HG03571 (cell line): ENCODE data around the gene CCDC91.
"Not testable (repeated sequence)": the region's sequence is repeated elsewhere in the genome, so short reads cannot be mapped to it uniquely, and the experiment has no call there.

Experiments used
- ATAC-seq: cut with Tn5 transposase; IDR thresholded peaks from one replicate; pipeline ENCODE4 v1.9.1; 2021; ENCODE audit not compliant: unreplicated experiment

CCDC91 gene

DNA sequence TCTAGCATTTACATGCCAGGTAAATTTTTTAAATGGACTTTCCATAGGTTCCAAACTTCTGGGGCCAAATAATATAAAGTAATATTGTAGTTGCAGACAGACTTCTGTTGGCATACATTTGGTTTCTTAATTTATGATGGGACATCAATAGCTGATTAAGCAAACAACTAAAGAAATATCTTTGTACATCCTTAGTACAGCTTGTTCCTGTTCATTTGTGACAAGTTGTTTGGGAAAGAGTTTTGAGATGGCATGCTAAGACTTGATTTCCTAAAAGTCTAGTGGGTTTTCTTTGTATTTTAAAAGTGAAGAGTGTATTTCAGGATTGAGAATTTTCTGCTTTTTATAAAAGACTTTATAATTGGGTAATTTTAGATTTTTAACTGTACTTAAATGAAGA, 41.0 kb downstream of the CCDC91 start:
- ATAC-seq, result no peak

DNA sequence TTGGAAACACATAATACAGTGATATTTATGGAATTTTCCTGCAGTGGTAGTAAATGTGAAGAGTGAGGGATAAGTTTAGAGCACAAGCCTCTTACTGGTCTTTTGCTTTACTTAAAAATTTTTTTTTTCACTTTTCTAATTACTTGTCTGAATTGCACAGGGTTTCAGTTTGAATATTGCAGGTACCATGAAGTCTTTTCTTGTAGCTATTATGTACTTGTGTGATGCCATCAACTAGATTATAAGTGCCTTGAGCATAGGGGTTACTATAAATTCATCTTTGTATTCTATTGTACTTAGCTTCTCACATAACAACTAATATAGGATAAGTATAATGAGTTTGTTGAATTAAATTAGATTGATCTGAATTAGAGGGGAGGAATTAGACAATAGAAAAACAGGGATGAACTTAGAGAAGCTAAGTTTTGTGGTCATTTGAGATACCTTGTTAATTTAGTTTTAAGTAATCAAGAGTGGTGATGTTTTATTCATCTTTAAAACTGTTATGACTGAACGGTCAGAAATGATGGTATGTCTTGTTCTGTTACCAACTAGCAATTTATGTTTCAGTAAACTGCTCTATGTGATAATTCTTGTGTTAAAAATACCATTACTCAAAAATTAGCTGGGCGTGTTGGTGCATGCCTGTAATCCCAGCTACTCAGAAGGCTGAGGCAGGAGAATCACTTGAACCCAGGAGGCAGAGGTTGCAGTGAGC, 42.1 kb downstream of the CCDC91 start:
- ATAC-seq, result no peak

DNA sequence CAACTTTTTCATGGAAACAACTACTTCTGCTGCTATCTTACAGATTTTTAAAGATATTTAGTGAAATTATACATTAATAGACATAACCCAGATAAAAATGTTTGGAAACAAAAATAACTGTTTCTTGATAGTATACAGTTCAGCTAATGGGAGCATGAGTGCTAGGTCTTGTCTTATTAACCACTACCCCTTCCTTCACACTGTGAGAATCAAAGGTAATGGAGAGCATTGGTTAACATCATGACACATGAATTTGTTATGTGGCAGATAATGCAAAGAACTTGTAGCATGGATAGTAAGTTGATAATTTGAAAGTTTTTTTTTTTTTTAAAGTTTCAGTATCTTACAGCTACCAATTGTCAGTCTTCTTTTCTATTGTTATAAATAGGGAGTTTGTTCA, 44.2 kb downstream of the CCDC91 start:
- ATAC-seq, result no peak

GRCh38 chr12:28235015-28235414, 44.8 kb downstream of the CCDC91 start:
- no peak for ATAC-seq

DNA sequence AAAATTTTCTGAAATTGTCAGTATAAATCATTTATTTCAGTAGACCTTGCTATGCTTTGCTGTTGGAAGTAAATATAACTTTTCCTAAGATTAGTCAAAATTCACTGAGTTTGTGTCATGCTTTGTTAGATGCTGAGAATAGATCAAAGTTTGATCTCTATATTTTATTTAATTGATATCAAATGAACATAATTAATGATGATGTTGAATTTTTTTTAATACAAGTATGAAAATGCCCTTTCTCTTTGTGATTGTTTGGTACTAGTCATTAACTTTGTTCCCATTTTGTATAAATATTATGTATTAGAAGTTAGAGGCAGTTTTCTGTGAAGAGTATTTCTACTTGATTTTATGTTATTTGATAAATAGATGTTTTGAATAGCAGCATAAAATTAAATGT, 45.7 kb downstream of the CCDC91 start:
- no peak for ATAC-seq

DNA sequence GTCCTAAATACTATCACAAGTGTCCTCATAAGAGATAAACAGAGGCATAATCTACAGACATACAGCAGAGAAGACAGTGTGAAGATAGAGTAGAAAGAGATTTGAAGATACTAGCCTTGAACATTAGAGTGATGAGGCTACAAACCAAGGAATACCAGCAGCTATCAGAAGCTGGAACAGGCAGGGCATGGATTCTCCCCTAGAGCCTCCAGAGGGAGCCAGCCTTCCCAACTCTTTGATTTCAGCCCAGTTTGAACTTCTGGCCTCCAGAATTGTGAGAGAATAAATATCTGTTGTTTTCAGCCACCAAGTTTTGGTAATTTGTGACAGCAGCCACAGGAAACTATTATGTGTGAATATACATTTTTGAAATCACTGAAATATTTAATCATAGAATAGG, 47.2 kb downstream of the CCDC91 start:
- no peak for ATAC-seq

DNA sequence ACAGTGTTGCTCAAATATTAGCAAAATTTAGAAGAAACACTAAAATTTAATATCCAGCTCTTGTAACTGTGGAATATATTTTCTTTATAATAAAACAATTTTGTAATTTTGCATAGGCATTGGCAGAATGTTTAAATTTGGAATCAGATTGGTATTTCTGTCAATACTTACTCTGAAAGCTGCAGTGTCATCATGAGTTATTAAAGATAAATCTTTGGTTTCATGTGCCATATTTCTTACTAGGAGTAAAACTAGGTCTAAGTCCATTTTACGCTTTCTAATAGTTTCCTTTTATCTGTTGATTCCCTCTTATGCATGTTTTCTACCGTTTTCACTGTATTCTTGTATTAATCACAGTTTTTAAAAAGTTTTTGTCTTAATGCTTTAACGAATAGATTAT, 49.7 kb downstream of the CCDC91 start:
- no peak for ATAC-seq

DNA sequence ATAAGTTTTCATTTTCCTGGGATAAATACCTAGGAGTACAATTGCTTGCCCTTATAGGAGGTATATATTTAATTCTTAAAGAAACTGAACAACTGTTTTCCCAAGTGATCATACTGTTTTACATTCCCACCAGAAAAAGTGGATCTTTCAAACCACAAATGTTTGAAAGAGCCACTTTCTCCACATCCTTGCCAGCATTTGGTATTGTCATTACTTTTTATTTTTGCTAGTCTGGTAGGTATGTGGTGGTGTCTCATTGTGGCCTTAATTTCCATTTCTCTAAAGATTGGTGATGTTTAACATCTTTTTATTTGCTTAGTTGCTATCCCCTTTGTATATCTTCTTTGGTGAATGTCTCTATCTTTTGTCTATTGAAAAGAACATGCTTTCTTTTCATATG, 50.6 kb downstream of the CCDC91 start:
- ATAC-seq, result no peak

DNA sequence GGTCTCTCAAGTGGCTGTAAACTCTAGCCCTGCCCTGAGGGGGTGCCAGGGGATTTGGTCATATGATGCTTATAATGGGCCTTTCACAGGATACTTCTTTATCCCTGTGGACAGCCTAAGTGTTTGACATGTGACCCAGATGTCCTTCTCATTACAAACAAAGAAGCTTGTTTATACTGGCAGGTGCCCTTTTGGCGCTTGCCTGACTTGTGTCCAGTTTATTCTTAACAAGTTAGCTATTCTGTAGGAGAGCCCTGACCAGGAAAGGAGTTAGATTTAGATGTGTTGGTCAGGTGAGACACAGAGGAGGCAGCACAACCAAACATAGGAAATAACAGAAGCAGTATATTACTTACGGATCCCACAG, 51.9 kb downstream of the CCDC91 start:
- ATAC-seq, result no peak

- no peak for ATAC-seq
Measured at GRCh38 chr12:28242496-28243309, 52.4 kb downstream of the CCDC91 start.

- ATAC-seq, result no peak
Measured at GRCh38 chr12:28243310-28243633, 53.0 kb downstream of the CCDC91 start.

GRCh38 chr12:28247806-28248205, 57.5 kb downstream of the CCDC91 start:
- no peak for ATAC-seq

- ATAC-seq, result no peak
Measured at GRCh38 chr12:28248555-28249145, 58.4 kb downstream of the CCDC91 start.

DNA sequence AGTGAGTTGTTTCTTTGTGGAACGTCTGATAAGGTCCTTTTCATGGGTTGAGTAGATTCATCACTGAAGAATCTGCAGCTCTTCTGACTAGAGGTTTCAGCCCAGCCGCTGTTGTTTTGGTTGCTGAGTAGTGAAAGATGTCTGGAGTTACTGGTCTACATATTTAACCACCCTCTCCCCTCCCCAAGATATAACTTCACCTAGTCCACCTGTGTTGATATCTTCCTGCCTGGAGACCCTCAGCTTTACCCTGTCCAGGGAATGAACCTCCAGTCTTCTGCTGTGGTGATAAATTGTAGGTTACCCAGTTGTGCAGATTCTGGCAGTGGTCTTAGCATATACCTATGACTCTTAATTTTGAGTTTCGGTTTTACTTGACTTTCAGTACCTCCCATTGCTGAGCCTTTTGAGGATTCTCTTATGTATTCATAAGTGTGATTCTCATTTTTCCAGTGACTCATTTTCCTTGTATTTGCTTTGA, 62.9 kb downstream of the CCDC91 start:
- peak; percentile 71 for ATAC-seq

DNA sequence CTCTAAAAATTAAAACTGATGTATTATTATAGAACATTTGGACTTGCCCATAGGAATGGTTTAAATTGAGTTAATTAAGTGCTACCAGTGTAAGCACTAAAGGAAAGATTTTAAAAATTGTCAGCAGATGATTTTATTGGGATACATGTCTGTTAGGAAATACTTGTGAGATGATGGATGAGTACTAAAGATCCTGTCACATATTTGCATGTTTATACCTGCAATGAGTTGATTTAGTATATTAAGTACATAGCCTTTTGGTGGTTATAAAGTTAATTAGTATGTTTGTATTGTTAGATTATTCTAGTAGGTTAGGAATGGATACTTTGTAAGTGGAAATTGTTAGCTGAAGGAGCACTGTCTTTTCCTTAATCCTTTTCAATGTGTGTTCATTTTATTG, 67.2 kb downstream of the CCDC91 start:
- ATAC-seq, result no peak

DNA sequence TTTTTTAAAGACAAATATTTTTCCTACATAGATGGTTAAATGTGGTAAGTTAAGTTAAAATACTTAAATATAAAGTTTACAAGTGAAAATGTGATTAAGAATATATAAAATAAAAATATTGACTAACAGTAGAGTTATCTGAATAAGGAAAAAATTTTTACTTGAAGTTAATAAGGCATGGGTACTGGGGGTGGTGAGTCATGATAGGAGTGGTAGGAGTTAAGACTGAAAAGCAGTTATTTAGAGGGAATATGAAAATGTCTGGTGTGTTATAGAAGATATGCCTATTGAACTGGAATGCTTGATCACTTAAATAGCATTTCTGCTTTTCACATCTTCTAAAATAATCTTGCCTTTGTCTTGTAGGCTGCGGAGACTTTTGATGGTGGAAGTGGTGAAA, 68.7 kb downstream of the CCDC91 start:
- ATAC-seq, result no peak

- ATAC-seq, result no peak
Measured at GRCh38 chr12:28265435-28266042, 75.3 kb downstream of the CCDC91 start.

DNA sequence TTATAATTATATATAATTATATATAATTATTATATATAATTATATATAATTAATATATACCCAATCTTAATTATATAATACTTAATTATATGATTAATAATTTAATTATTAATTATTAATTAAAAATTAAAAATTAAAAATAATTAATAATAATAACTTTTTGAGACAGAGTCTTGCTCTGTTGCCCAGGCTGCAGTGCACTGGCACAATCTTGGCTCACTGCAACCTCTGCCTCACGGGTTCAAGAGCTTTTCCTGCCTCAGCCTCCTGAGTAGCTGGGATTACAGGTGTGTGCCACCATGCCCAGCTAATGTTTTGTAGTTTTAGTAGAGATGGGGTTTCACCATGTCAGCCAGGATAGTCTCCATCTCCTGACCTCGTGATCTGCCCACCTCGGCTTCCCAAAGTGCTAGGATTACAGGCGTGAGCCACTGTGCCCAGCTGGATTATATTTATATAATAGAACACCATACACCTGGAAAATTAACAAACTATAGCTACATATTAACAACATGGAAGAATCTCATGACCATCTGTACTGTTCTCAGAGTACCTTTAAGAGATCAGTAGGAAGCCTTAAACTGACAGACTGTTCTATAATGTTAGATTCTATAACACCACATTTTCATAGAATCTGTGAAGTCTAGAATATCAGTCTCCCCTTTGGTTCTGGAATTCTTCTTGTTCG, 77.8 kb downstream of the CCDC91 start:
- not testable (repeated sequence) for ATAC-seq

- no peak for ATAC-seq
Measured at GRCh38 chr12:28268608-28269229, 78.5 kb downstream of the CCDC91 start.

DNA sequence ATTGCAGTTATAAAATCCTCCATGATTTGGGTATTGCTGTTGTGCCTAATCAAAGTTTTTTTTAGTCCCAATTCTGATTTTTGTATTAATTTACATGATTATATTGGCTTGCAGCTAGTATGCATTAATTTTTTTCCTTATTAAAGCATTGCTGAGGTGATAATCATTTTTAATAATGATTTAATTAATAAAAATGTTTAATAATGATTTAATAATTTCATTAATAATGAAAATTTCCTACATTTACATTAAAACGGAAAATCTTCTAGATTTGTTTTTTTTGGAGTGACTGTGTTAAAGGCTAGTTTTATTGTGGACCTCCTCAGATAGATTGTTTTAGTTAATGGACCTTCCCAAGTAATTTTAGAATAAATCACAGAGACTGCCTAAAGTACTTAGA, 79.6 kb downstream of the CCDC91 start:
- ATAC-seq, result no peak

DNA sequence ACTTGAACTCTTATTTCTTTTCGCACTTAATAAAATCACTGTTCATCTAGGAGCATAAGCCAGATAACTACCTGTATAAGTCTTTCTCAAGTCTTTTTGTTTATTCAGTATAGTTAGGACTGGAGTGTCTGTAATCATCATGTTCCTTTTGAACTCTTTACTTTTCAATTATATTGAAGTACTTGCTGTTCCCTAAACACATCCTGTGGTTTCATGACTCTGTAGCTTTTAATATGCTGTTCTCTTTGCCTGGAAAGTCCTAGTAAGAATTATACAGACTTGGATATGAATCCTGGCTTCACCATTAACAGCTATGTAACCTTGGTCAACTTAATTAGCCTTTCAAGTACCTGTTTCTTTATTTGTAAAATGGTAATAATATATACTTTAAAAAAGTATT, 88.2 kb downstream of the CCDC91 start:
- ATAC-seq, result no peak
